ENCODE measurements around the gene STAC3. TPM values are rescaled to one million over a fixed set of nuclear protein-coding genes. Genes with fewer than 3 reads are reported as not detected.

STAC3 gene
- total and polyA plus RNA-seq, 4 donors = 0.19 to 1.3 (median 0.96) TPM

- H3K9me3 ChIP-seq (ENCODE audit: control insufficient read depth in 4 of 4, low read length in 3 of 4) = no peaks in the 10 kb centered on the region
- H3K27ac ChIP-seq (ENCODE audit: low read depth in 1 of 2, low read length in 2 of 2) = no peak overlapping the region
- peaks cover 42 to 94% (median 63%) of the 10 kb centered on the region in 4 donors for H3K36me3 ChIP-seq (ENCODE audit: control insufficient read depth in 4 of 4, insufficient read depth in 3 of 4, low read depth in 1 of 4, low read length in 3 of 4)
- no peaks in the 10 kb centered on the region for H3K4me1 ChIP-seq (ENCODE audit: control insufficient read depth in 4 of 4, insufficient read depth in 4 of 4, low read length in 3 of 4)
- no peak for DNase-seq (ENCODE audit: low spot score)
- H3K27me3 ChIP-seq (ENCODE audit: control insufficient read depth in 4 of 4, insufficient read depth in 4 of 4, low read length in 3 of 4) = no peaks in the 10 kb centered on the region
- TF ChIP-seq FOXA1 (IDR thresholded peaks at IDR 0.05) (no peak), TAF1 (conservative IDR thresholded peaks at IDR 0.05) (no peak), CTCF (IDR thresholded peaks at IDR 0.05; ENCODE audit: low read depth, low read length, missing input control) (no peak), ATF3 (IDR thresholded peaks at IDR 0.05) (no peak), HNF4A (conservative IDR thresholded peaks at IDR 0.05) (no peak), REST (IDR thresholded peaks at IDR 0.05) (no peak), HNF4G (IDR thresholded peaks at IDR 0.05) (no peak), FOXA2 (IDR thresholded peaks at IDR 0.05) (no peak), YY1 (IDR thresholded peaks at IDR 0.05) (no peak), ZBTB33 (IDR thresholded peaks at IDR 0.05) (no peak), NR2F2 (IDR thresholded peaks at IDR 0.05) (no peak), RAD21 (IDR thresholded peaks at IDR 0.05) (no peak), SP1 (IDR thresholded peaks at IDR 0.05) (no peak), EGR1 (IDR thresholded peaks at IDR 0.05; ENCODE audit: low read depth in 2 of 2) (no peak), JUND (IDR thresholded peaks at IDR 0.05) (no peak), GABPA (IDR thresholded peaks at IDR 0.05 in 1 of 2, conservative IDR thresholded peaks at IDR 0.05 in 1 of 2) (no peak)
- TF ChIP-seq, protein P1, sequence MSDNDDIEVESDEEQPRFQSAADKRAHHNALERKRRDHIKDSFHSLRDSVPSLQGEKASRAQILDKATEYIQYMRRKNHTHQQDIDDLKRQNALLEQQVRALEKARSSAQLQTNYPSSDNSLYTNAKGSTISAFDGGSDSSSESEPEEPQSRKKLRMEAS (IDR thresholded peaks at IDR 0.05) = no peak
- no peak overlapping the region for H3K4me3 ChIP-seq (ENCODE audit: low read depth in 1 of 3, low read length in 3 of 3)
- 89% methylated on average over 19 of the region's 19 CpGs for WGBS
- no peak overlapping the region for H3K9ac ChIP-seq (ENCODE audit: low read depth in 1 of 2, low read length in 2 of 2)
These were observed 46.5 kb downstream of the STAC3 start for GRCh38 chr12:57204454-57204853.

DNA sequence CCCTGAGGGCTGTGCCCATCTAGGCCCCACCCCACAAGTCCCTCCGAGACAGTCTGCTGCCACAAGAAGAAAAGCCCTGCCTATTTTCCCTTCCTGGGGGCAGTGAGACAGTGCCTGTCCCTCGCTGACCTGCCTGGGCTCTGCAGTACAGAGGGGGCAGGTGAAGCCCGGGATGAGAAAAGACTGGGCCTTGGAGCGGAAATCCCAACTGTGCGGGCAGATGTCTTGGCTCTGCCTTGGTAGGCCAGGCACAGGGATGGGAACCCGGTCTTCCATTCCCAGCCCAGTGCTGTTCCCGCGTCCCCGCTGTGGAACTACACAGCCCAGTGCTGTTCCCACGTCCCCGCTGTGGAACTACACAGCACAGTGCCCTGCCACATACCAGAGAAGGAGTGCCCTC lies 47.2 kb downstream of the STAC3 start:
- H3K9ac ChIP-seq (ENCODE audit: low read depth in 1 of 2, low read length in 2 of 2) = no peak overlapping the region
- H3K36me3 ChIP-seq (ENCODE audit: control insufficient read depth in 4 of 4, insufficient read depth in 3 of 4, low read depth in 1 of 4, low read length in 3 of 4) = peaks cover 46 to 94% (median 67%) of the 10 kb centered on the region in 4 donors
- no peaks in the 10 kb centered on the region for H3K4me1 ChIP-seq (ENCODE audit: control insufficient read depth in 4 of 4, insufficient read depth in 4 of 4, low read length in 3 of 4)
- H3K27me3 ChIP-seq (ENCODE audit: control insufficient read depth in 4 of 4, insufficient read depth in 4 of 4, low read length in 3 of 4) = no peaks in the 10 kb centered on the region
- no peak overlapping the region for H3K27ac ChIP-seq (ENCODE audit: low read depth in 1 of 2, low read length in 2 of 2)
- no peak for DNase-seq (ENCODE audit: low spot score)
- H3K9me3 ChIP-seq (ENCODE audit: control insufficient read depth in 4 of 4, low read length in 3 of 4) = no peaks in the 10 kb centered on the region
- whole genome bisulfite sequencing = 85% methylated on average over 11 of the region's 11 CpGs
- H3K4me3 ChIP-seq (ENCODE audit: low read depth in 1 of 3, low read length in 3 of 3) = no peak overlapping the region
- TF ChIP-seq YY1 (IDR thresholded peaks at IDR 0.05) = no peak
- TF ChIP-seq ATF3 (IDR thresholded peaks at IDR 0.05) = no peak
- TF ChIP-seq HNF4A (conservative IDR thresholded peaks at IDR 0.05) = no peak
- no peak for TF ChIP-seq CTCF (IDR thresholded peaks at IDR 0.05; ENCODE audit: low read depth, low read length, missing input control)
- no peak for TF ChIP-seq EGR1 (IDR thresholded peaks at IDR 0.05; ENCODE audit: low read depth in 2 of 2)
